ENCODE results near the gene TLCD3B.

TLCD3B gene

GRCh38 chr16:29988346-29989075 lies 42.6 kb downstream of the TLCD3B start:
- no peak for DNase-seq (ENCODE audit: low read depth)

GRCh38 chr16:29987371-29988085 lies 43.5 kb downstream of the TLCD3B start:
- DNase-seq (ENCODE audit: low read depth): no peak

- no peak for DNase-seq (ENCODE audit: low read depth)
These were observed 44.1 kb downstream of the TLCD3B start for GRCh38 chr16:29986931-29987330.

GRCh38 chr16:29986231-29986630 lies 44.8 kb downstream of the TLCD3B start:
- no peak for DNase-seq (ENCODE audit: low read depth)

GRCh38 chr16:29985271-29985811 lies 45.7 kb downstream of the TLCD3B start:
- DNase-seq (ENCODE audit: low read depth): no peak

GRCh38 chr16:29984764-29985147 lies 46.3 kb downstream of the TLCD3B start:
- DNase-seq (ENCODE audit: low read depth): no peak

GRCh38 chr16:29984137-29984763 lies 46.8 kb downstream of the TLCD3B start:
- DNase-seq (ENCODE audit: low read depth): no peak

GRCh38 chr16:29983420-29984136 lies 47.5 kb downstream of the TLCD3B start:
- DNase-seq (ENCODE audit: low read depth): peak; percentile 45

GRCh38 chr16:29982560-29983419 lies 48.3 kb downstream of the TLCD3B start:
- DNase-seq (ENCODE audit: low read depth): no peak

GRCh38 chr16:29978564-29979270 lies 52.4 kb downstream of the TLCD3B start:
- DNase-seq (ENCODE audit: low read depth): no peak

- DNase-seq (ENCODE audit: low read depth): no peak
These were observed 53.0 kb downstream of the TLCD3B start for GRCh38 chr16:29978081-29978480.

- no peak for DNase-seq (ENCODE audit: low read depth)
These were observed 53.8 kb downstream of the TLCD3B start for GRCh38 chr16:29977063-29977825.

GRCh38 chr16:29975811-29976511 lies 55.1 kb downstream of the TLCD3B start:
- no peak for DNase-seq (ENCODE audit: low read depth)

GRCh38 chr16:29975134-29975538 lies 55.9 kb downstream of the TLCD3B start:
- no peak for DNase-seq (ENCODE audit: low read depth)
